Left ventricle myocardium superior (tissue), 1 donor: ENCODE results near the gene SPCS3. TPM values are rescaled to one million over a fixed set of nuclear protein-coding genes. Genes with fewer than 3 reads are reported as not detected.
"Not testable (repeated sequence)": the region's sequence is repeated elsewhere in the genome, so short reads cannot be mapped to it uniquely, and the experiment has no call there.

Experiments used
- ATAC-seq: fragments of 200-7000 bp; cut with Tn5 transposase; one replicate; pipeline ENCODE4 v1.9.1; 2020; ENCODE audit warnings: mild to moderate bottlenecking, moderate library complexity
- DNase-seq: peaks from one replicate; pipeline ENCODE4 v3.0.0-alpha.2; 2020
- intact Hi-C: fragments of 100-400 bp; cut with micrococcal nuclease; formaldehyde crosslinking; loops from one replicate; pipeline ENCODE4 v1.11.0; 2022
- total RNA-seq: library from RNA; stranded (reverse); fragmentation: NEBNext Ultra II Directional; extraction: Animal tissue kit (Norgen Biotek cat#: 25700); gene quantifications from one replicate; pipeline ENCODE4 v1.2.1, GENCODE V29; 2021
- donor health status: DM: no; HTN: yes; CAD: no; lungs with severe emphysema.

Gene SPCS3
- total RNA-seq, 1 donor from 2014 or later: 81.0 TPM

DNA sequence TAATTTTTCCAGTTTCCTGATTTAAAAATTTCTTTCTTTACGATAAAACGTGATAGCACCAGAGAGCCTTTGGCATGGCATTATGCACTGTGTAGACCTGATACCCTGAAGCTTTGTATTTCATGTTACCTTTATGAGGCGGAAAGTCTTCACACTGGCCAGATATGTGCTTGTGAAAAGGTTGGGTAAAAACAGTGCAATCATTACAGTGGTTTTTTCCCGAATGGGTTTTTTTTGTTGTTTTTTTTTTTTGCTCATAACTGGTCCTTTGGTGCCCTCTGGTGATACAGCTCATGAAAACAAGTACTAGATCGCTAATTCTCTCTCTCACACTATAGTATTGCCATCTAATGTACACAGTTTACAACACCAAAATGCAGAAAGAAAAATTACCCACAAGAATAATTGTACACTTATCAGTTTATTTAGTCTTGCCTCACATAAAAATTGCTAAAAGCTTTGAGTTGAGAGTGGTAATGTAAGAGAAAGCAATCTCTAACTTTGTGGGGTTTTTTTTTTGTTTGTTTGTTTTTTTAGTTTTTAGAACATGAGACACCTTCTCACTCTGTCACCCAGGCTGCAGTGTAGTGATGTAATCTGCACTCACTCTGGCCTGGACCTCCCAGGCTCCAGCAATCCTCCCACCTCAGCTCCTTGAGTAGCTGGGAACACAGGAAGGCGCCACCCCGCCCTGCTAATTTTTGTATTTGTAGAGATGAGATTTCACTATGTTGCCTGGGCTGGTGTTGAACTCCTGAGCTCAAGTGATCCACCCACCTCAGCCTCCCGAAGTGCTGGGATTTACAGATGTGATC is 21.3 kb downstream of the SPCS3 start:
- intact Hi-C loops: loop anchor here (1.0 kb wide), 1 partner anchor 191 kb away; no protein-coding TSS in a partner anchor
- DNase-seq (no peak), ATAC-seq (peak; percentile 38)

DNA sequence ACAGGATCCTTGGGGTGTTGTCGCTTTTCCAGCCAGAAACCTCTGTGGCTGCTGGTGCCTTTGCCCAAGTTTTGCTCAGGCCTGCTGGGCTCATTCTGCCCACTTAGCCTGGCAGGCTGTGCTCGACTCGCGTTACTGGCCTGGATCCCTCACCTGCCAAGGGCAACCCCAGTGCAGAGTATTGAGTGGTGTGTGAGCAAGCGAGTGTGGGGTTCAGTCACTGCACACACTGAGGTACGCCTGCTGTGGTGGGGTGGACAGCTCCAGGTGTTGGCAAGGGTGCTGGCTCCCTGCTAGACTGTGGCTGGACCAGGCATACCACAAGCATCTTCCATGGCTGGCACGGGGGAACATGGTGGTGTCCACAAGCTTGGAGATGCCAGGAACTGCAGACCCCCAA is 22.6 kb downstream of the SPCS3 start:
- DNase-seq (no peak), ATAC-seq (no peak)
- intact Hi-C loops: no loop called here

DNA sequence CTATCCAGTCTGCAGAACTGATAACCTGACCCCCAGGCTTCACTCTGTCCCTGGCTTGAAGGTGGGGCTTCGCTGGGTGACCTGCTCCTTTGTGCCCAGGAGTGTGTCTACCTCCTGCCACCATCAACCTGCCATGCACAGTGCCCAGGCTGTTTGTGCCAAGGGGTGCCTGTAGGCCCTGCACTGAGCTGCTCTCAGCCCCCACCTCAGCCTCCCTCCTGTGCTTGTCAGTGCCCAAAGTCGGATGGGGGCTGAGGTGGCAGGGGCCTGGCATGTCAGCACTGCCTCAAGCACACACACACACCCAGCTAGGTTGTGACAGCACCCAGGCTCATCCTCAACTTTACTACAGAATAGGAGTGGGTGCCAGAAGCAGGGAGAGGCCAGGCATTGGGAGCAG is 23.5 kb downstream of the SPCS3 start:
- intact Hi-C loops: no loop called here
- ATAC-seq (no peak), DNase-seq (no peak)

DNA sequence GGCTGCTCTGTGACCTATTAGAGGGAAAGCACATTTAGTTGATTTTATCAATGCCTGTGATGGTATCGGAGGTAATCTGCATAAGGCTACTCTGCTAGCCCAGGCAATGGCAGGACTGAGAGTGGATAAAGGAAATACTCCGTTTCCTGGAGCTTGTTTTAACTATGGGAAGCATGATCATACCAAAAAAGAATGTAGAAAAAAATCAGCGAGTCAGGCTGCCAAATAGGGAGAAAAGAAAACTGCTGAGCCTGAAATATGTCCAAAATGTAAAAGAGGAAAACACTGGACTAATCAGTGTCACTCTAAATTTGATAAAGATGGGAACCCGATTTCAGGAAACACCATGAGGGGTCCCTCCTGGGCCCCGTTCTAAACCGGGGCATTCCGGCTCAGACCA is 25.6 kb downstream of the SPCS3 start:
- intact Hi-C loops, ATAC-seq, DNase-seq: not testable (repeated sequence)

DNA sequence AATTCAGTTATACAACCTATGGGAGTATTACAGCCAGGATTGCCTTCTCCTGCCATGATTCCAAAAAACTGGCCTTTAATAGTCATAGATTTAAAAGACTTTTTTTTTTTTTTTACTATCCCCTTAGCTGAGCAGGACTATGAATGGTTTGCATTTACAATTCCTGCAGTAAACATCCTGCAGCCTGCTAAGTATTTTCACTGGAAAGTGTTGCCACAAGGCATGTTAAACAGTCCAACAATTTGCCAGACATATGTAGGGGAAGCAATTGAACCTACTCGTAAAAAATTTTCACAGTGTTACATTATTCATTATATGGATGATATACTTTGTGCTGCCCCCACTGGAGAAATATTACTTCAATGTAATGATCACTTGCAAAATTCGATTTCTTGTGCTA is 27.1 kb downstream of the SPCS3 start:
- ATAC-seq, intact Hi-C loops, DNase-seq: not testable (repeated sequence)

DNA sequence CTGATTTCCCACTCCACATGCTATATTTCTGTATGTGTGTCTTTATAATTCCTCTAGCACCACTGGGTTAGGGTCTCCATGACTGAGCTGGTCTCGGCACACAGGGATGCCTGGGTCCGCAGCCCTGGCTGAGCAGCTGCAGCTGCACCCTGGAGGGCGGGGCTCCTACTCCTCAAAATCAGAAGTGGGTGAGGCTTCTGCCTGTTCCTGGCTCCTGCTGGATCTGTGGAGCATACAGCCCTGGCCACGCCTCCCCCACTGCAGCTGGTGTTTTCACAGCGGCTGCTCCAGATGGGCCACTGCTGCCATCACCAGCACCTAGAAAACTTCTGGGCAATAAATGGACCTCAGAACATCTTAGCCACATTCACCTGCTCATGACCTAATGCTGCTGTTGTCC is 30.9 kb downstream of the SPCS3 start:
- DNase-seq: no peak

DNA sequence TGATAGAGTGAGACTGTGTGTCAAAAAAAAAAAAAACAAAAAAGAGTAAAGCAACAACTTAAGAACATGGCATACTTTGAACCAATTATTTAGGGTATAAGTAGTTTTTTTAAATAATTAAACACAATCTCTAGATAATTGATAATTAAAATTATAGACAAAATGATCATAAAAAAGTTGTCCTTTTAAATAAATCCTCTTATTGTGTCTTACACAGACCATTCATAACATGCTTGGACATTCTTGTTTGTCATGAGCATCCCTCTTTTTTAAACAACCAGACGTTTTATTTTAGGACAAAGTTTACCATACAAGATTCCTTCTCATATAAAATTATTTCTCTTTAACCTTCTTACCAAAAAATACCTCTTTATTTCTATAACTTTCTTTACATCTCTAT is 35.1 kb downstream of the SPCS3 start:
- intact Hi-C loops: no loop called here
- ATAC-seq (no peak), DNase-seq (no peak)

More for the DNA sequence above, 30.9 kb downstream of the SPCS3 start:
- no peak for ATAC-seq
- intact Hi-C loops: no loop called here

DNA sequence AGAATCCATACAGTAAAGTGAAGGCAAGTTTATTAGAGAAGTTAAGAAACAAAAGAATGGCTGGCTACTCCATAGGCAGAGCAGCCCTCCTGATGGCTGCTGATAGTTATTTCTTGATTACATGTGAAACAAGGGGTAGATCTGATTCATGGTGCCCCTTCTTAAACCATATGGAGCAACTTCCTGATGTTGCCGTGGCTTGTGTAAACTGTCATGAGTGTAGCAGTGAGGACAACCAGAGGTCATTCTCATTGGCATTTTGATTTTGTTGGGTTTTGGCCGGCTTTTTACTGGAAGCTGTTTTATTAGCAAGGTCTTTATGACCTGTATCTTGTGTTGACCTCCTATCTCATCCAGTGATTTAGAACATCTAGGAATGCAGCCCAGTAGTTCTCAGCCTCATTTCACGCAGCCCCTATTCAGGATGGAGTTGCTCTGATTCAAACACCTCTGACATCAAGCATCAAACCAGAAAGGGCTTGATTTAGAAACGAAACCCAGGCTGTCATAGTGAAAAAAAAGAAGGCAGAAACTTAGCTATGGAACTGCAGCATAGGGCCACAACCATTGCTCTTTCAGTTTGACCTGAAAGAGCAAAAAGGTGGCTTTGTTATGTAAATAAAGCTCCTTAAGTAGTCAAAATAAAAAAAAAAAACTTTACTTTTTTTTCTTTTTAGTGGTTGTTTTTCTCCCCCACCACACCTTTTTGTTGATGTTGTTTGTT is 37.8 kb downstream of the SPCS3 start:
- no peak for ATAC-seq
- intact Hi-C loops: no loop called here
- no peak for DNase-seq

DNA sequence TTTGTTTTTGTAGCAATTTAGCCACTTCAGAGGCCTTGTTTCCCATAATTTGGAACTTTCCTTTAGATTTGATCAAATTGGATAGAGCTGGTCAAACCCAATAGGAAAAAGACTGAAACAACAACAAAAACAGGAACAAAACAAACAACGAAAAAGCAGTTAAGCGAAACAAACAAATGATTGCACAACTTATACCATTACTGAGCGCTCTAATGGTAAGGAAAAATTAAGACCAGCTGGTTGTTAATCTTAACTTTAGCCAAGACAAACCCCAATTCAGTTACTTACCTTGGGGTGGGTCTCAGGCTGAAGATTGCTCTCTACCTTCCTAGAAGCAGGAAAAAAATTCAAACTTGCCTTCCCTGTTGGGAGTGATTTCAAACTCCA is 38.3 kb downstream of the SPCS3 start:
- intact Hi-C loops: no loop called here
- DNase-seq: no peak
- ATAC-seq: no peak

DNA sequence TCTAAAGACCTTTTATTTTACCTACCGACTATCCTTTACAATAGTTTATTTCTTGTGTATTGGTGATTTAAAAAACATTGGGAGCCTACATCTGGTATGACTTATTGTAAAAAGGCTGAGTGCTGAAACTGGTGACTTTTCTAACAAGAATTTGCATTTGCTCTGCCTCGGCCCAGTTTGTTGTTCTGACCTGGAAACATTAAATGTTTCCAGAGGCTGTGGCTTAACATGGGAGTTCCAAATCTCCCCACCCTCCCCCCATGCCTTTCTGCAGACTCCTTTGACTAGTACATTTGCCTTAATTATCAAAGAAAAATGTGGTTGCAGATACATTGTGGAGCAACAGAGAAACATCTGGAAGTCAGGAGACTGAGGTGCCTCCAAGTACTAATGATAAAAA is 39.8 kb downstream of the SPCS3 start:
- intact Hi-C loops: no loop called here
- no peak for DNase-seq

DNA sequence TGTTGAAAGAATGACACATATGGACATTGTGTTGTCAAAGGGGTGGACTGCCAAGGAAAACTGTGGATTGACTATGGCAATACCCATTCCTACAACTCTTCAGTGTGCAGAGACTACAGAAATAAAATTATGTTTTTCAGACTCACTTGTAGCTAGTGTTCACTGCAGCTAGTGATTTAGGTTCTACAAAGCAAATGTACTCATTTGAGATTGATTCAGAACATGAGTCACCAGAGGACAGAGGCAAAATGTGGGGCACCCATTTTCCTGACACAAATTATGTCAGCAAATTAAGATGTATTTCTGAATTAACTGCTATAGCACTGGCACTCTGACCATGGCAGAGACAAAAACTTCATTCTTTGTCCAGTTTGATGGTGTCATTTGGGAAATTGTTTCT is 40.7 kb downstream of the SPCS3 start:
- intact Hi-C loops: no loop called here
- ATAC-seq: no peak
- no peak for DNase-seq

More for the DNA sequence above, 39.8 kb downstream of the SPCS3 start:
- ATAC-seq: no peak

DNA sequence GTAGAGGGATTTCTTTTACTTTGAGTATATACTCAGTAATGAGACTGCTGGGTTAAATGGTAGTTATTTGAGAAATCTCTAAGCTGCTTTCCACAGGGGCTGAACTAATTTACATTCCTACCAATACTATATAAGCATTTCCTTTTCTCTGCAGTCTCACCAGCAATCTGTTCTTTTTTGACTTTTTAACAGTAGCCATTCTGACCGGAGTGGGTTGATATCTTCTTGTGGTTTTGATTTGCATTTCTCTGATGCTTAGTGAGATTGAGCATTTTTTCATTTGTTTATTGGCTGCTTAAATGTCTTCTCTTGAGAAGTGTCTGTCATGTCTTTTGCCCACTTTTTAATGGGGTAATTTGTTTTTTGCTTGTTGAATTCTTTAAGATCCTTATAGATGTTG is 43.3 kb downstream of the SPCS3 start:
- ATAC-seq (no peak), DNase-seq (no peak)
- intact Hi-C loops: no loop called here

DNA sequence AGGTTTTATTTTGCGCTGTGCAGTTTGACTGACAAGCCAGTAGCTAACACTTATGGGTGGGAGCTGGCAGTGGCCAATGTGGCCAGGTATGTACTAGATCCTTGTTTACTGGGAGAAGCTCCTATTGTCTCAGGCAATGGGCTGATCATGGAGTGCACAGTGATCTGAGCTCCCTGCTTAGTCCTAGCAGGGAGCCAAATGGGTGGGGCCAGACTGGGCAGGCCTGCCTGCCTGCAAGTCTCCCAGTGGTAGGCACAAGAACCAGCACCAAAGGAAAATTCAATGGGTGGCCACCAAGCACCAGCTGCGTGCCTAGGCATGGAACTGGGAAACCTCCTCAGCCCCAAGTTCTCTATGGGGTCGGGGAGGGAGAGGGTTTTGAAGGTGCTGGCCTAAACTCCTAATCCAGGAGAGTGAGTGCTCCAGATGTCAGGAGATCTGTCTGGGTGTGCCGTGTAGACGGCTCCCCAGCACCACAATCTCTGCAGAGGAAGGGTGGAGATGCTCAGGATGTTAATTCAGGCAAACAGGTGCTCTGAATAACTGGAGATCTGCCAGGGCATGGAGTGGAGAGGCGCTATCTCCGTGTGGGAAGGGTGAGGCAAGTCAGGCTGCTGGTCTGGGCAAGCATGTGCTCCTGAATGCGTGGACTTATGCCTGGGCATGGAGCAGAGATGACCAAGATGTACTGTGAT is 48.2 kb downstream of the SPCS3 start:
- intact Hi-C loops: no loop called here

DNA sequence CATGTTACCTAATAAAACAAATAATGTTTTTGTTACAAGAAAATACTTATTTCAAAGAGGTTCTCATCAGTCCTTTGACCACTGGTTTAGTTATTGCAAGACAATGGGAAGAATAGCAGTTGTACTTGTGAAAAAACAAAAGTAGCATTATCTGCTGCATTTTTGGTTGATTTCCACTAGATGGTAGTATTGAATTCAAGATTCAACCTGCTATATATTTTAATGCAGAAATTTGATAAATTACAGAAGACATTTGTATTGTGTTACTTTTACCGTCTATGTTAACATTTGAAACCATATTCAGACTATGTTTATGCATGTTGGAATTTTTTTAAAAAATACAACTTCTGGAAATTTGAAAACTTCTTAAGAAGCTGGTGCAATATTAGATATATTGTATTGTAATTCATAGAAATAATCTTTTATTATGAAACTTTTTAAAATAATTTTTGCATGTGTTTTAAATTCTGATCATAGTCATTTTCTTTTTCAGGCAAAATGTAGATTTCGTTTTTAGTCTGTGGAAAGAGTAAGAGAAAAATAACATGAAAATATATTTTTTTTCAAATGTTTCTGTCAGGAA is 56.4 kb downstream of the SPCS3 start:
- ATAC-seq (no peak), DNase-seq (no peak)
- intact Hi-C loops: loop anchor here (5.0 kb wide), 1 partner anchor 671 kb away; no protein-coding TSS in a partner anchor

More for the DNA sequence above, 48.2 kb downstream of the SPCS3 start:
- no peak for ATAC-seq
- DNase-seq: no peak

DNA sequence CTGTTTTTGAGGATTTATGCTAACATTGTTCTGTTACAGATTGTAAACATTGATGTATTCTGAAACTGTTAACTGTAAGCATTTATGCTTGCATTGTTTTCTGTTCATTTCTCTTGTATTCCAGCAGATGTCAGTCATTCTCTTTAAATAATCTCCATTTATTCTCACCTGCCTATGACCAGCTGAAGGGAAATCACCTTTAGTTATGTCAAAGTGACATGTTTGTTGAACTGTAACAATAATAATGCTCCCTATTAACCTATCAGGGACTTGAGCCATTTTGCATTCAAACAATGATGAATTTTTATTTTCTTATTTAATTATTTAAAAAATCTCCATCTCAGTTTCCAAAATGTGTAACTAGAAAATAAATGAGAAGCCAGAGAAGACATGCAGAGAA is 58.0 kb downstream of the SPCS3 start:
- intact Hi-C loops: loop anchor here (5.0 kb wide), 1 partner anchor 670 kb away; no protein-coding TSS in a partner anchor
- ATAC-seq (no peak), DNase-seq (no peak)

DNA sequence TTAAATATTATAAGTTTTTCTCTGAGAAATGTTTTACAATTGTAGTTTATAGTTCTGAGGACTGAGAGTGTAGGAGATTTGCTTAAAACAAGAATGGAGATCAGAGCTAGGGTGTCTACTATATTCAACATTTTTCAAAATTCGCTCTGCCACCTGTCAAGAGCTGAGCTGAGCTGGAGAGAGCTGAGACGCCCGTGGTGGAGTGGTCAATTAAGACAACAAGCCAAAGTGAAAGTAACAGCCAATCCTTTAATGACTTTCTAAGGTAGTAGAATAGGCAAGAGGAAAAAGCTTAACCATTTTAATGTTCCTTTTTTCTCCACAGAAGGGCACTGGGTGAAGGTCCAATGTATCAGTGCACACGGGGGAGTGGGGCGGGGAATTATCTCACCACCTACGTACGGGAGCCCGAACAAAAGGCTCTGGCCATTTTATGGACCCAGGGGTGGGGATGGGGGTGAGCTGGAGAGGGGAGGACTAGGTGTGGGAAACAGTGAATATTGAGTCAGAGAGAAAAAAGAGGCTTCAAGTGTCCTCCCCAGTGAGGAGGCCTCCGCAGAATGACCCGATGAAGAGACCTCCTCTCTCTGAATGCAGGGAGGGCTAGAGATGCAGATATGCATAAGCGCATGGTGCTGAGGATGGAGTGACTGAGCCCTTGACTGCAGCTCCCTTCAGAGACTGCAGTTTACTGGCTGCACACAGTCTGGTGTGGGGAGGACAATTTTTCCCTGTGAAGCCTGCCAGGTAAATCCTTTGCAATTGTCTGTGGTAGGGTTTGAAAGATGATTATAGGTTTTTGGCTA is 60.8 kb downstream of the SPCS3 start:
- ATAC-seq (no peak), DNase-seq (no peak)
- intact Hi-C loops: no loop called here
